RWPE1 (cell line): ENCODE results near the gene CAV2.

ENCODE experiments used
- CTCF ChIA-PET: fragments of 350-600 bp; sonication (Branson Sonifier 250); formaldehyde crosslinking; extraction: SDS; loops from one replicate; lab custom pipeline; 2021; lab: Yijun Ruan, JAX
- POLR2A ChIA-PET: fragments of 400-600 bp; formaldehyde crosslinking; extraction: SDS; loops from one replicate; lab custom pipeline; 2020; ENCODE audit warnings: antibody characterized with exemption; ENCODE audit not compliant: low non-redundant PET; lab: Yijun Ruan, JAX
- DNase-seq: peaks from one replicate; pipeline ENCODE4 v3.0.0; 2012; ENCODE audit warnings: low spot score
- H3K27ac ChIP-seq: fragments of 450-650 bp; 2 replicates; pipeline ENCODE4 v1.5.1; 2017
- CTCF ChIP-seq: fragments of 450-650 bp; conservative IDR thresholded peaks from 2 replicates; pipeline ENCODE4 v1.5.1; 2017; ENCODE audit warnings: low read depth, mild to moderate bottlenecking

The CAV2 gene

GRCh38 chr7:116491887-116492653 is 7.5 kb upstream of the CAV2 start:
- no peak overlapping the region for H3K27ac ChIP-seq
- no peak for DNase-seq
- TF ChIP-seq CTCF, result no peak
- POLR2A ChIA-PET, result no interaction called here
- CTCF ChIA-PET, result no interaction called here

- POLR2A ChIA-PET, result no interaction called here
- CTCF ChIA-PET, result no interaction called here
- TF ChIP-seq CTCF, result no peak
- DNase-seq, result no peak
- no peak overlapping the region for H3K27ac ChIP-seq
These were observed 6.9 kb upstream of the CAV2 start for GRCh38 chr7:116492654-116493109.

GRCh38 chr7:116493449-116493848 is 6.1 kb upstream of the CAV2 start:
- CTCF ChIA-PET, result no interaction called here
- POLR2A ChIA-PET, result no interaction called here
- no peak for TF ChIP-seq CTCF
- no peak overlapping the region for H3K27ac ChIP-seq
- DNase-seq, result no peak

GRCh38 chr7:116494472-116494871 is 5.1 kb upstream of the CAV2 start:
- ChIA-PET CTCF (interaction anchor here (0.7 kb wide), 2 partner anchors 32 to 73 kb away, joined by 3 read pairs; no protein-coding TSS in a partner anchor), POLR2A (no interaction called here)
- TF ChIP-seq CTCF, result no peak
- H3K27ac ChIP-seq, result no peak overlapping the region
- no peak for DNase-seq

GRCh38 chr7:116495736-116496135 is 3.8 kb upstream of the CAV2 start:
- no peak overlapping the region for H3K27ac ChIP-seq
- TF ChIP-seq CTCF, result no peak
- CTCF ChIA-PET, result interaction anchor here (0.6 to 1.6 kb wide), 3 partner anchors 30 to 144 kb away, joined by 3 to 4 read pairs (median 3); no protein-coding TSS in a partner anchor
- DNase-seq, result peak; percentile 46
- POLR2A ChIA-PET, result no interaction called here

- DNase-seq, result no peak
- no peak for TF ChIP-seq CTCF
- CTCF ChIA-PET, result interaction anchor here (1.6 kb wide), 1 partner anchor 29 kb away, joined by 3 read pairs; no protein-coding TSS in a partner anchor
- H3K27ac ChIP-seq, result peak overlapping the region; percentile 67
- POLR2A ChIA-PET, result no interaction called here
These were observed 2.9 kb upstream of the CAV2 start for GRCh38 chr7:116496653-116497052.
